Measurements from ENCODE around the gene EPO.

Gene EPO

GRCh38 chr7:100720279-100720670 is at the start of gene EPO:
Gene EPO (plus strand): TSS chr7:100720468. CDS start chr7:100720981, 513 bp downstream.
- peaks cover 26% of the 10 kb centered on the region for H3K27me3 ChIP-seq (ENCODE audit: low read depth, low read length)
- H3K36me3 ChIP-seq (ENCODE audit: control insufficient read depth in 1 of 2, insufficient read depth in 2 of 2, low read length in 2 of 2) = no peaks in the 10 kb centered on the region
- H3K9me3 ChIP-seq (ENCODE audit: control insufficient read depth in 1 of 2, low read length in 2 of 2) = peaks cover 0 to 2% of the 10 kb centered on the region in 2 donors
- H3K27ac ChIP-seq (ENCODE audit: low read length) = no peak within 1 kb of the TSS
- H3K4me1 ChIP-seq (ENCODE audit: control insufficient read depth in 1 of 2, insufficient read depth in 2 of 2, low read length in 2 of 2) = peaks cover 0 to 8% of the 10 kb centered on the region in 2 donors
- peak within 1 kb of the TSS in 1 of 2 donors; percentile 24 for H3K4me3 ChIP-seq (ENCODE audit: low read depth in 1 of 2, low read length in 2 of 2)

- Histone ChIP-seq H3K4me1 (ENCODE audit: control insufficient read depth in 1 of 2, insufficient read depth in 2 of 2, low read length in 2 of 2) (peaks cover 0 to 6% of the 10 kb centered on the region in 2 donors), H3K36me3 (ENCODE audit: control insufficient read depth in 1 of 2, insufficient read depth in 2 of 2, low read length in 2 of 2) (peaks cover 0 to 3% of the 10 kb centered on the region in 2 donors), H3K9me3 (ENCODE audit: control insufficient read depth in 1 of 2, low read length in 2 of 2) (no peaks in the 10 kb centered on the region), H3K27ac (ENCODE audit: low read length) (no peak overlapping the region), H3K4me3 (ENCODE audit: low read depth in 1 of 2, low read length in 2 of 2) (no peak overlapping the region), H3K27me3 (ENCODE audit: low read depth, low read length) (no peaks in the 10 kb centered on the region)
Observed at GRCh38 chr7:100671353-100672327, 48.6 kb upstream of the EPO start.

GRCh38 chr7:100673302-100673941 is 46.8 kb upstream of the EPO start, which contains the start of gene GNB2:
Gene GNB2 (plus strand): TSS chr7:100673740. CDS start chr7:100676266, 2,526 bp downstream.
- Histone ChIP-seq H3K4me3 (ENCODE audit: low read depth in 1 of 2, low read length in 2 of 2) (peak within 1 kb of the TSS; percentile 73 to 98), H3K27ac (ENCODE audit: low read length) (peak within 1 kb of the TSS; percentile 93), H3K4me1 (ENCODE audit: control insufficient read depth in 1 of 2, insufficient read depth in 2 of 2, low read length in 2 of 2) (peaks cover 0 to 8% of the 10 kb centered on the region in 2 donors), H3K36me3 (ENCODE audit: control insufficient read depth in 1 of 2, insufficient read depth in 2 of 2, low read length in 2 of 2) (peaks cover 16 to 18% of the 10 kb centered on the region in 2 donors), H3K9me3 (ENCODE audit: control insufficient read depth in 1 of 2, low read length in 2 of 2) (no peaks in the 10 kb centered on the region), H3K27me3 (ENCODE audit: low read depth, low read length) (no peaks in the 10 kb centered on the region)

DNA sequence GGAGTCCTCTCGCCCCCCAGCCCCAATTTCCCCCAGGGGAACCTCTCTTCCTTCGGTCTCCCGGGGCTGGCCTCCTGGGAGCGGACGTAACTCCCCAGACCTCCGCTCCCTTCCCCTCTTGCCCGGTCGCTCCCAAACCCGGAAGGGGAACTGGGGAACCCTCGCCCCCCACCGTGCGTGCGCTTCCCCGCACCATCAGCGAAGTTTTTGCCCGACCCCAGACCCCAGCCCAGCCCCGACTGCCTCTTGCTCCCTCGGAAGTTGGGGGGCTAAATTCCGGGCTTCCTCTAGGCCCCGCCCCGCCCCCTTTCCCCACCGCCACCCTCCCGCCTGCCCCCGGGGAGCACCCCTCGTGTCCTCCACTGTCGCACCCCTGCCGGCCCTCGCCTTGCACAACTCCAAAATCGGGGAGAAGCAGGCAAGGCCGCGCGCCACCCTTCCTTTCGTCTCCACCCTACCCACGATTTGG is 46.3 kb upstream of the EPO start:
- H3K4me1 ChIP-seq (ENCODE audit: control insufficient read depth in 1 of 2, insufficient read depth in 2 of 2, low read length in 2 of 2) = peaks cover 0 to 8% of the 10 kb centered on the region in 2 donors
- H3K27me3 ChIP-seq (ENCODE audit: low read depth, low read length) = no peaks in the 10 kb centered on the region
- peaks cover 16 to 23% of the 10 kb centered on the region in 2 donors for H3K36me3 ChIP-seq (ENCODE audit: control insufficient read depth in 1 of 2, insufficient read depth in 2 of 2, low read length in 2 of 2)
- H3K27ac ChIP-seq (ENCODE audit: low read length) = peak overlapping the region; percentile 85
- no peaks in the 10 kb centered on the region for H3K9me3 ChIP-seq (ENCODE audit: control insufficient read depth in 1 of 2, low read length in 2 of 2)
- H3K4me3 ChIP-seq (ENCODE audit: low read depth in 1 of 2, low read length in 2 of 2) = peak overlapping the region; percentile 73 to 98

DNA sequence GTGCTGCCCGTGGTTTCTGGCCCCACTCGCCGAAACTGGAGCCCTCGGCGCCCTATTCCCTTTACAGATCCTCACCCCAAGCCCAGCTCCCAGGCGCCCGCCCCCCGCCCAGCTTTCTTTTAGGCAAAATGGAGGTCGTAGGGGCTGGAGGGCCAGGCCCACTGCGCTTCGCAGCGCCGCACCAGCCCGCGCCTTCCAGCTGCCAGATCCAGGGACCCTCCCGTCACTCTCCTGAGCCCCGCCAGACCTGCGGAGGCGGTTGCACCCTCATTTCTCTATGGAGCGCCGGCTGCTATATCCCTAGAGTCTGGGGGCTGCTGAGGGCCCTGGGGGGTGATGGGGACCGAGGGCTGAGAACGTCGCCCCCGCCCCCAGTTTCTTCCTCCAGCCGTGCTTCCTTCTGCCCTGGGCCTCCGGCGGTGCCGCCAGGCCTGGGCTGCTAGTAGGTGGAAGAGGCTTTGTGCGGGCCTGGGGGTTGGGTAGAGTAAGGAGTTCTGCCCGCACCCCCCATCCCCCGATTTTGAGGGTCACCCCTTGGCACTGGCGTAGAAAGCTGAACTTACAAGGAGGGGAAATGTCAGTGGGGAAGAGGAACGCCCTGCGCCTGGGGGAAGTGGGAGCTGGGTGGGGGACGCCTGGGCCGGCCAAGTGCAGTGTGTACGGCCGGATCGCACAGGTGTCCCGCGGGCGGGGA is 45.7 kb upstream of the EPO start:
- Histone ChIP-seq H3K27me3 (ENCODE audit: low read depth, low read length) (no peaks in the 10 kb centered on the region), H3K27ac (ENCODE audit: low read length) (peak overlapping the region; percentile 85), H3K4me1 (ENCODE audit: control insufficient read depth in 1 of 2, insufficient read depth in 2 of 2, low read length in 2 of 2) (peaks cover 0 to 11% of the 10 kb centered on the region in 2 donors), H3K36me3 (ENCODE audit: control insufficient read depth in 1 of 2, insufficient read depth in 2 of 2, low read length in 2 of 2) (peaks cover 20 to 29% of the 10 kb centered on the region in 2 donors), H3K9me3 (ENCODE audit: control insufficient read depth in 1 of 2, low read length in 2 of 2) (no peaks in the 10 kb centered on the region), H3K4me3 (ENCODE audit: low read depth in 1 of 2, low read length in 2 of 2) (peak overlapping the region; percentile 73 to 98)

DNA sequence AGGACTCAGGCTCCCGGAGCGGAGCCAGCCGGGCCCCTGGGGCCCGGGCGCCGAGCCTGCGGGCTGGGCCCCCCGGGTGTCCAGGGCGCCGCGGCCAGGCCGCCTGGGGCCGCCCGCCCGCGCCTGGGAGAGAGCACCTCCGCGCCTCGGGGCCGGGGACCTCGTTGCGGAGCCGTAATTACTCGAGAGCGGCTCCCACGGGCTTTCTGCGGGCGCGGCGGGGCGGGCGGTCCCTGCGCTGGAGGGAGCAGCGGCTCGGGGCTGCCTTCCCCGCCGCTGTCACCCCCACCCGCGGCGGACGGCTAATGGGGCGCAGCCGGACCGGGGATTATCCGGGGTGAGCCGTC is 45.2 kb upstream of the EPO start:
- peaks cover 0 to 16% of the 10 kb centered on the region in 2 donors for H3K4me1 ChIP-seq (ENCODE audit: control insufficient read depth in 1 of 2, insufficient read depth in 2 of 2, low read length in 2 of 2)

GRCh38 chr7:100675581-100676350 is 44.5 kb upstream of the EPO start:
- Histone ChIP-seq H3K4me1 (ENCODE audit: control insufficient read depth in 1 of 2, insufficient read depth in 2 of 2, low read length in 2 of 2) (peaks cover 0 to 17% of the 10 kb centered on the region in 2 donors), H3K4me3 (ENCODE audit: low read depth in 1 of 2, low read length in 2 of 2) (peak overlapping the region; percentile 53 to 98), H3K36me3 (ENCODE audit: control insufficient read depth in 1 of 2, insufficient read depth in 2 of 2, low read length in 2 of 2) (peaks cover 22 to 33% of the 10 kb centered on the region in 2 donors), H3K27ac (ENCODE audit: low read length) (peak overlapping the region; percentile 8), H3K27me3 (ENCODE audit: low read depth, low read length) (no peaks in the 10 kb centered on the region), H3K9me3 (ENCODE audit: control insufficient read depth in 1 of 2, low read length in 2 of 2) (no peaks in the 10 kb centered on the region)

More for the DNA sequence above, 45.2 kb upstream of the EPO start:
- peak overlapping the region; percentile 73 to 98 for H3K4me3 ChIP-seq (ENCODE audit: low read depth in 1 of 2, low read length in 2 of 2)
- H3K27me3 ChIP-seq (ENCODE audit: low read depth, low read length) = no peaks in the 10 kb centered on the region
- H3K36me3 ChIP-seq (ENCODE audit: control insufficient read depth in 1 of 2, insufficient read depth in 2 of 2, low read length in 2 of 2) = peaks cover 22 to 33% of the 10 kb centered on the region in 2 donors
- no peaks in the 10 kb centered on the region for H3K9me3 ChIP-seq (ENCODE audit: control insufficient read depth in 1 of 2, low read length in 2 of 2)
- H3K27ac ChIP-seq (ENCODE audit: low read length) = no peak overlapping the region

GRCh38 chr7:100676501-100677306 is 43.6 kb upstream of the EPO start:
- Histone ChIP-seq H3K9me3 (ENCODE audit: control insufficient read depth in 1 of 2, low read length in 2 of 2) (no peaks in the 10 kb centered on the region), H3K27ac (ENCODE audit: low read length) (peak overlapping the region; percentile 8), H3K27me3 (ENCODE audit: low read depth, low read length) (no peaks in the 10 kb centered on the region), H3K36me3 (ENCODE audit: control insufficient read depth in 1 of 2, insufficient read depth in 2 of 2, low read length in 2 of 2) (peaks cover 22 to 41% of the 10 kb centered on the region in 2 donors), H3K4me3 (ENCODE audit: low read depth in 1 of 2, low read length in 2 of 2) (peak overlapping the region in 1 of 2 donors; percentile 98), H3K4me1 (ENCODE audit: control insufficient read depth in 1 of 2, insufficient read depth in 2 of 2, low read length in 2 of 2) (peaks cover 0 to 17% of the 10 kb centered on the region in 2 donors)

GRCh38 chr7:100677308-100678267 is 42.7 kb upstream of the EPO start:
- Histone ChIP-seq H3K4me3 (ENCODE audit: low read depth in 1 of 2, low read length in 2 of 2) (no peak overlapping the region), H3K36me3 (ENCODE audit: control insufficient read depth in 1 of 2, insufficient read depth in 2 of 2, low read length in 2 of 2) (peaks cover 26 to 50% of the 10 kb centered on the region in 2 donors), H3K27me3 (ENCODE audit: low read depth, low read length) (no peaks in the 10 kb centered on the region), H3K9me3 (ENCODE audit: control insufficient read depth in 1 of 2, low read length in 2 of 2) (no peaks in the 10 kb centered on the region), H3K4me1 (ENCODE audit: control insufficient read depth in 1 of 2, insufficient read depth in 2 of 2, low read length in 2 of 2) (peaks cover 0 to 17% of the 10 kb centered on the region in 2 donors), H3K27ac (ENCODE audit: low read length) (no peak overlapping the region)

Data from muscle layer of duodenum (tissue), 2 donors.